ENCODE measurements around the gene RPL36.

DNA sequence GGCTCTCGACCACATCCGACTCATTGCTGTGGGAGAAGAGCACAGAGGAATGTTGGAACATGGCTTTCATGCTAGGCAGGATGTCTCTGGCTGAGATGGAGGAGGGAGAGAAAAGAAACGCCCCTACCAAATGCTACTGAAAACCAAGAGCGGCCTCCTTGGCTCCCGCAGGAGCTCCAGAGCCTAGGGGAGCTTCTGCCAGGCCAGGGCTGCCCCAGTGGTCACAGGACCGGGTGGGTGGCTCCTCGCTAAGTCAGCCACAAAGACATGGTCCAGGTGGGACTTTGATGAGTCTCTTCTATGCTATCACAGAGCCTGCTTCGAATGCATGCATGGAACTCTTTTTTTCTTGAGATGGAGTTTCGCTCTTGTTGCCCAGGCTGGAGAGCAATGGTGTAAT lies 23.1 kb downstream of the RPL36 start:
- no peak for TF ChIP-seq GABPA (IDR thresholded peaks at IDR 0.05 in 1 of 2, conservative IDR thresholded peaks at IDR 0.05 in 1 of 2)
- TF ChIP-seq CTCF (IDR thresholded peaks at IDR 0.05; ENCODE audit: low read depth, low read length, missing input control), result no peak
- TF ChIP-seq HNF4A (conservative IDR thresholded peaks at IDR 0.05), result no peak
- TF ChIP-seq REST (IDR thresholded peaks at IDR 0.05), result no peak
- TF ChIP-seq YY1 (IDR thresholded peaks at IDR 0.05), result no peak
- no peak for TF ChIP-seq NR2F2 (IDR thresholded peaks at IDR 0.05)
- no peak for TF ChIP-seq JUND (IDR thresholded peaks at IDR 0.05)
